Stimulated activated CD4-positive, alpha-beta T cell treated with anti-CD3 and anti-CD28 coated beads, Interleukin-2, amount 100 ng/mL, for 4 hours (primary cell): ENCODE results near the gene TM2D3.

Experiments used
- DNase-seq: peaks from one replicate; pipeline ENCODE4 v3.0.0-alpha.2; 2020; ENCODE audit warnings: low read depth

TM2D3 gene, protein sequence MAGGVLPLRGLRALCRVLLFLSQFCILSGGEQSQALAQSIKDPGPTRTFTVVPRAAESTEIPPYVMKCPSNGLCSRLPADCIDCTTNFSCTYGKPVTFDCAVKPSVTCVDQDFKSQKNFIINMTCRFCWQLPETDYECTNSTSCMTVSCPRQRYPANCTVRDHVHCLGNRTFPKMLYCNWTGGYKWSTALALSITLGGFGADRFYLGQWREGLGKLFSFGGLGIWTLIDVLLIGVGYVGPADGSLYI

DNA sequence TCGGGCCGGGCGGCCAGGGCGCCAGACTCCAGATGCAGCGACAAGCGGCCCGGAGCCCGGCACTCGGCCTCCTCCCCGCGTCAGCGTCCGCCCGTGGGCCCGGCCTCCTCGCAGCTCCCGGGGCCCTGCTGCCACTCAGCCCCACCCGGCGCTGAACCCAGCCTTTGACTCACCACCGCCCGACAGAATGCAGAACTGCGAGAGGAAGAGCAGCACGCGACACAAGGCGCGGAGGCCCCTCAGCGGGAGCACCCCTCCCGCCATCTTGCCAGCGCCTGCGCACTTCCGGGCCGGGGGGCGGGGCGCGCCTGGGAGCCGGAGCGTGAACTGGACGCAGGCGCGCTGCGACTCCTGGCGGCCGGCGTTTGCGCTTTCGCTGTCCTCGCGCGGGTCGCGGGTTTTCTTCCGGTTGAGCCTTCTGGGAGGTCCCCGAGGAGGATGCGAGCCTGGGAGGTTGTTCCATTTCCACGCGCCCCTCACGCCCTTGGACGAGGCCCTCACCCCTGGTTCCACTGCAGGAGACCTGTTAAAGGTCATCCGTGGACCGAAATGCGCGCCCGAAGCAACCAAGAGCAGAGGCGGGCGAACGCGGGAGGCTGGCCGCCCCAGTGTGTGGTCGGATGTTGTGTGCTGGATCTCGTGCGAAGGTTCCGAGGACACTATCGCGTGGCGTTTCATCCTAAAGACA is at the start of gene TM2D3:
Gene TM2D3, minus strand, starts transcription at position 284 of the 688 bp plus-strand sequence. Its CDS starts 20 bp downstream, at position 264.
- peak; percentile 92 for DNase-seq

DNA sequence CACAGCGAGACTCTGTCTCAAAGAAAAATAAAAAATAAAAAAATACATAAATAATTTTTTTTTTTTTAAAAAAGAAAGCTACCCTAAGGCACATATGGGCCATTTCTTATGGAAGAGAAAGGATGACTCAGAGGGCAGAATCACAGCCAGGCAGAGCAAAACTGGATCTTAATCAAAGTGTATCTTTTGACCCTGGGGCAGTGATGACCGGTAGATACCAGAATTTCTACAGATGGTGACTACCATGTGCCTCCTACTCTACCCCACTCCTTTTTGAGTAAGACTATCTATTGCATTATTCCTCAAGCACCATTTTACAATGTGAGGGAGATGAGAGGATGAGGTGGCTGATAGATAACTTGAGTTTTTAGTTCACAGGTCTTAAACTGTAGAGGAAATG is 46.1 kb upstream of the TM2D3 start:
- no peak for DNase-seq

DNA sequence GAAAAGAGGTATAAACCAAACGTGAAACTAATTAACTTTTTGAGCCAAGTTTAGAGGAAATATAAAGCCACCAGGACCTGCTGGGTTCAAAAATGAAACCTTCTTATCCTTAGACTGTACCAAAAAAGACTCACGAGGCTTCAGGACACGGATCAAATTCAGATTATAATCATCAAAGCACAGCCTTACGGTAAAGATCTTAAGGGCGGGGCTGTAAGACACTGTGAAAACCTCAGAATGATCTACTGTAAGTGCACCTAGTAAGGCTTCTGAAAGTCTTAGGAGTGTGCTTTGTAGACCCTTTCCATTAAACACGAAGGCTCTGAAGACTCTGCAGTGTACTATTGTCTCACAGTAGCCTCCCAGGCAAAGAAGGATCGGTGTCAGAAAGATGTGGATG is 45.3 kb upstream of the TM2D3 start:
- DNase-seq = no peak

DNA sequence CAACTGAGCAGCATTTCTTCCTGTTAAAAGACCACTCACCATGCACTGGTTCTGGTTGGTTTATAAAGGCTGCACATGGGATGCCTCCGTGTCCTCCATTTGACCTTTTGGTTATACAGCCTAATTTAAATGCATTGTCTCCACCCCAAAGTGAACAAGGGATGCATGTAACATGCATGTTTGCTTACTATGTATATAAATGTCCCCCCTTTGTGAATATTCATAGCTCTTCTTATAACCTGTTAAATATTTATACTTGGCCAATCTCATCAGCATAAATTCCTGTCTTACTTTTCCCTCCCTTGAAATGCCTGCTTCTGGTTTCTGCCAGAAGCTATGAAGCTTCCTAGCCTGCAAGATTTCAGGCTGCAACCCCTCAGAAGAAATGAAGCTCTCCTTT is 44.6 kb upstream of the TM2D3 start:
- DNase-seq = no peak

DNA sequence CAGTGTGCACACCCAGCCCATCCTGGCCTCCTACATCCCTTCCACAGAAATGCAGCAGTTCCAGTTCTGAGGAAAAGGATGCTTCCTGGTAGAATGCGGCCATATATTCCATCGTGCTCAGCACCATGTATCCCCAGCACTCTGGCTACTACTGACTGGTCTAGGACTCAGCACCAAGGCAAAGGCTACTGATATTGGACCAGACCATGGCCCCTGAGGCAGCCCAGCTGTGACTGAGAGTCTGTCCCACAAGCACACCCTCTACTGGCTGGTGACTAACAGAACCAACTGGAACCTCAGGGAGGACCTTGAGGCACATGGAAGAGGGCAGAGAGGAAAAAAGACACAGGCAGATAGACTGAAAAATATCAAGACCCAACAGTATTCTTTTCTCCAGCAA is 42.1 kb upstream of the TM2D3 start:
- no peak for DNase-seq

DNA sequence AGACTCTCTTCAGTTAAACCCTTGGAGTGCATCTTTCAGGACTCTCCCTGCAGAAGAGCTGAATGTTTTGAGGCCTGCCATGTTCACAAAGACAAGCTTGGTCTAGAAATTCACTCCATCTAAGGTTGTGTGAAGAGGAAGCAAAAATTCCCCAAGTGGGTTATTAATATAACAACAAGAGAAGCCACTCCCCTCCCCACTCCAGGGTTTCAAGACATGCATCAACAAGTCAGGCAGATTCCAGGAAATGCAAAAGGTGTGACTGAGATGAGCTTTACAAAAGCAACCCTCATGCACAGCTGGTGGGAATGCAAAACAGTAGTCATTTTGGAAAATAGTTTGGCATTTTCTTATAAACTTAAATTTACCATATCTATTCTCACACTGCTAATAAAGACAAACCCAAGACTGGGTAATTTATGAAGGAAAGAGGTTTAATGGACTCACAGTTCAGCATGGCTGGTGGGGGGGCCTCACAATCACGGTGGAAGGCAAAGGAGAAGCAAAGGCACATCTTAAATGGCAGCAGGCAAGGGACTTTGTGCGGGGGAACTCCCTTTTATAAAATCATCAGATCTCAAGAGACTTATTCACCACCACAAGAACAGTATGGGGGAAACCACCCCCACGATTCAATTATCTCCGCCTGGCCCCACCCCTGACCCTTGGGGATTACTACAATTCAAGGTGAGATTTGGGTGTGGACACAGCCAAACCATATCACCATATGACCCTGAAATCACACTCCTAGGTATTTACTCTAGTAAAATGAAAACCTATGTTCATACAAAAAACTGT is 40.8 kb upstream of the TM2D3 start:
- no peak for DNase-seq

DNA sequence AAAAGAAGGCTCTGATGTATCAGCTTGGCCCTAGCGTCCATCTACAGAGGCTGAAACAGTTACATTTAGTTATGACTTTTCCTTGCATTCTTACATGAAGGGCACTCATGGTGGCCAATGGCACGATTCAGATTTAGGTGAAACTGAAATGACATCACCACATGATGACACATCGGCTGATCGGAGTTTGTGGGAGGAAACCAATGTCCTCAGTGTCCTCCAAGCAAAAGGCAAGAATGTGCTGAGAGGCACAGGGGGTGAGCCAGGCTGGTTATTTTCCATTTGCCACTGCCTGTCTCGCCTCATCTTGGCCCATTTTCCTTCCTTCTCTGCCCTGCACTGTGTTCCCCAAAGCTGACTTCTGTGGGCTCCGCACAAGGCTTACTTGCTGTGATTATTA is 37.7 kb upstream of the TM2D3 start:
- DNase-seq = no peak

DNA sequence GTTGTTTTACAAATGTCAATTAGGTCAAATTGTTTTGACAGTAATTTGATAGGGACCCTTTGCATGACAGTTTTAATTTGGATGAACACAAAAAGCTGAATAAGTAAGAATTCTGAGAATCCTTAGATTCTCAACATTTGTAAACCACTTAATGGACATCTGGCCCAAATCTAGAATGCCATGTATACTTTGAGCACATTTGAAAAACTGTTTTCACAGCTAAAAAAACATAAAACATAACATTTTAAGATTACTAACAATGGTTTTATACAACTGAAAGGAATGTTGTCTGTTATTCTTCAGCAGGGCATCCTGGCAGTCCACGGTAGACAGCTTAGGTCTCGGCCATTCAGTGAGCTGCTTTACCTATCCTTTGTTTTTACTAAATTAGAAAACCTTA is 34.5 kb upstream of the TM2D3 start:
- no peak for DNase-seq

DNA sequence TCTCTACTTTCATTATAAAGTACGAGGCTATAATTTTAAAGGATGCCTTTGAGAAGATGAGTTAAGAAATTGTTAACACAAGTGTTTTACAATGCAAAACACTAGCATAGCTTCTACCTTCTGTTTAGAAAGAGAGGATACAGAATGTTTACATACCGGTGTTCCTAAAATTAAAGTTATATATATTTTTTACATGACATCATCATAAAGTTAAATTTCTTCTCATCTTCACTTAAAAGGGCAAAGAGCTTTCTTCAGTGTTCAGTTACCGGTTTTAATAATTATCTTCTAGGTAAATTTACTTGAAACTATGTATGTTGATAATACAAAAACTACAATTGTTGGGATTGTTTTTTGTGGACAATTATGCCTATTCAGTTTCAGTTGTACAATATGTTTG is 32.7 kb upstream of the TM2D3 start:
- no peak for DNase-seq

DNA sequence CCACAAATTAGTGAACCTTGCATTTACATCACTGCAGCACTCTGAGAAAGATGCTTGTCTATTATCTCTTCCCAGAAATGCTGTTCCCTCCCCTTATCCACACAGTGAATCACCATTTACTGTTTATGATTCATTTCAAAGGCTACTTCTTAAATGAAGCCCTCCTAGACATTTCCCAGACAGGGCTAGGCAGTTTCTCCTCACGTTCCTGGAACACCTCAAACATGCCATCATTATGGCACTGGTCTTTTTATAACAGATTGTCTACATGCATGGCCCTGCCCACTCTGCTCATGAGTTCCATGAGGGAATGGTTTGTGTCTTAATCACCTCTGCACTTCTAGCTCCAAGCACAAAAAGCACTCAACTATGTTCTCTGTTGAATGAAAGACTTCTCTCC is 32.2 kb upstream of the TM2D3 start:
- no peak for DNase-seq

DNA sequence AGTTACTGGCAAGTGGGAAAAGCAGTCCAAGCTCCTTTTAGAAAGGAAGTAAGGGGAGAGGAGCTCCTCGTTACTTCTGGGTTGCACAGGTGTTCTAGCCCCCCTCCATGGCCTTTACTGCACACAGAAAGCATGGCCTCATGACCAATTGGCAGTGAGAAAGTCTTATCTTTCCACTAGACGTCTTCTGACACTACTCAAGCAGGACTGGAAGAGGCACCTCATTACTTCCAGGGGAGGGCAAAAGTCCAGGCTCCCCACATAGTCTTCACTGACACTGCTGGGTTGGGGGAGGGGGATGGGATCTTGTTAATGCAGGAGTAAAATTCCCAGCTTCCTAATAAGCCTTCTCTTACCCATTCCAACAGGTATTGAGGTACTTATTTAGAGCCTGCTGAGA is 27.6 kb upstream of the TM2D3 start:
- DNase-seq = no peak

DNA sequence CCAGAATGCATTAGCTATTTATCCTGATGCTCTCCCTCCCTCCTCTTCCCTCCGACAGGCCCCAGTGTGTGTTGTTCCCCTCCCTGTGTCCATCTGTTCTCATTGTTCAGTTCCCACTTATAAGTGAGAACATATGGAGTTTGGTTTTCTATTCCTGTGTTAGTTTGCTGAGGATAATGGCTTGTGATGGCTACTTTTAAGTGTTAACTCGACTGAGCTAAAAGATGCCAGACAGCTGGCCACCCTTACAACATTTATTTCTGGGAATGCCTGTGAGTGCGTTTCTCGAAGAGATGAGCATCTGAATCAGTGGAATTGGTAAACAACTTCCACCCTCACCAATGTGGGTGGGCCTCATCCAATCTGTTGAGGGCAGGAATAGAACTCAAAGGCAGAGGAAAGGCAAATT is 24.7 kb upstream of the TM2D3 start:
- DNase-seq = no peak

DNA sequence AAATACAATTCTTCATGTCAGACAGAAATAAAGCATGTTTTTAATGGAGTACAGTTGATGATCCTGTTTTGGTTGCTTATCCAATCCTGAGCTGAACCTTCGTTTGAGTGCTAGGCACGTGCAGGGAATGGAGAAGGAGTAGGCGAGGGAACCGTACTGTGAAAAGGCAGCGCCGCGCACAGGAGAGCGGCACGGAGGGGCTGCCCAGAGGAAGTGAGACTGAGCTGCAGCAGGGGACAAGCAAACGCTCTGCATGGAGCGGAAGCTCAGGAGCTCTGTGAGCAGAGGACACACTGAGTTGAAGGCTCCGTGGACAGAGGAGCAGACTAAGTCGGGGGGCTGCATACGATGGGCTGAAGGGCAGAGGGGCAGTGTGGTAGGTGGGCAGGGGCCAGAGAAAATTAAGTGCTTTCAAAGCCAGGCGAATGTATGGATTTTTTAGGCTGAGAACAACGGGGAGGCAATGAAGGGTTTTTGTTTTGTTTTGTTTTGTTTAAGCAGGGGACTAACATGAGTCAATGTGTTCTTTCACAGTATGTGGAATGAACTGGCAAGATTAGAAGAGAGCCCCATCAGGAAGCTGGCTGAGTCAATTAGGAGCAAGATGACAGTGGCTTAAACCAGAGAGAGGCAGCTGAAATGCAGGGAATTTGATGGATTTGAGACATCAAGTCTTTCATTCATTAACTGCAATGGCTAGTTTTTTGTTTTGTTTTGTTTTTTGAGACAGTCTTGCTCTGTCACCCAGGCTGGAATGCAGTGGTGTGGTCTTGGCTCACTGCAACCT is 23.8 kb upstream of the TM2D3 start:
- no peak for DNase-seq

DNA sequence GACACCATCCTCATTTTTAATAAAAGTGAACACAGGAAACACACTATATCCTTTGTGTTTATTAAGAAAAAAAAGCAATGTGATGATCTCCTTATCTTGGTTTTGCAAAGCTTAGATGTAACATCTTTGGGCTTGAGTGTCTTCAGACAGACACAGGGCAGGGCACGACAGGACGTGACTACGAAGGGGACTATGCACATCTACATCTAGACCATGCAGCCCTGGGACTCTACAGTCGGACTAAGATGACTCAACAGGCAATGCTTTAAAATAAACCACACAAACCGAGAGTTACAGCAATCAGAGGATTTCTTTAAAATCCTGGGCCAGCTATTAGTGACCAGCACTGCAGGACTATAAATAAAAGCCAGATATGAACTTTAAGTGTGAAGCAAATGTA is 22.8 kb upstream of the TM2D3 start:
- no peak for DNase-seq

DNA sequence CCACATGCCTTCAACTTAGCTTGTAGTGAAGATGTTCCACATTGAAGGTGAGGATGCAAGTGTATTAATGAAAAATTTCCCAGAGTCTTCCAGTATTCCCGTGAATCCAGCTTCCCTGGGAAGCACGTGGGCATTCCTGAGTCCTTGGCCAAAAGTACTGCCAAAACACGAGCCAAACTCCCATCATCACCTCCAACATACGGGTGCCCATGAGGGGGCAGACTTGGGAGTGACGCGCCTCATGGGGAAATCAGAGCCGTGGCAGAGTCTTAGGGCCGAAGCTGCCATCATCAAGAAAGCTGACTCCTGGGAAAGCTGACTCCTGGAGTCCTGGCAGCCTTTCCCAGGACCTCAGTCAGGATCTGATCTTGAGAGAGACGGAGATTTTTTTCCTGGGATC is 20.1 kb upstream of the TM2D3 start:
- DNase-seq = no peak

DNA sequence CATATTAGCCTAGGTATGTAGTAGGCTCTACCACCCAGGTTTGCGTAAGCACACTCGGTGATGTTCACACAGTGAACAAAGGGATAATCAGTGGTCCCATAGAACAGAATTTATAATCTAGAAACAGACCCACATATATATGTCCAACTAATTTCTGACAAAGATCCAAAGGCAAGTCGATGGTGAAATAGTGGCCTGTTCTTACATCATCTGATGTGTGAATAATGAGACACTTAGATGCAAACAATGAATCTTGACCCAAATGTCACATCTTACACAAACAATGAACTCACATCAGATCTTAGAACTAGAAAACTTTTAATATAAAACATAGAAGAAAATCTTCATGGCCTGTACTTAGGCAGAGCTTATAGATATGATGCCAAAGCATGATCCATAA is 17.6 kb upstream of the TM2D3 start:
- no peak for DNase-seq

DNA sequence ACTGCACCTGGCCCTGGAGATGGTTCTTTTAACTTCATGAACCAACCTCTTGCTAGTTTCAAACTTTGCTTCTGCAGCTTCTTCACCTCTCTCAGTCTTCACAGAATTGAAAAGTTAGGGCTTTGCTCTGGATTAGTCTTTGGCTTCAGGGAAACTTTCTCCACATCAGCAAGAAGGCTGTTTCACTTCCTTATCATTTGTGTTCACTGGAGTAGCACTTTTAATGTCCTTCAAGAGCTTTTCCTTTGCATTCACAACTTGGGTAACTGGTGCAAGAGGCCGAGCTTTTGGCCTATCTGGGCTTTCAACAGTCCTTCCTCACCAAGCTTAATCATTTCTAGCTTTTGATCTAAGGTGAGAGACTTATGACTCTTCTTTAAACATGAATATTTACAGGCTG is 15.7 kb upstream of the TM2D3 start:
- DNase-seq = no peak

DNA sequence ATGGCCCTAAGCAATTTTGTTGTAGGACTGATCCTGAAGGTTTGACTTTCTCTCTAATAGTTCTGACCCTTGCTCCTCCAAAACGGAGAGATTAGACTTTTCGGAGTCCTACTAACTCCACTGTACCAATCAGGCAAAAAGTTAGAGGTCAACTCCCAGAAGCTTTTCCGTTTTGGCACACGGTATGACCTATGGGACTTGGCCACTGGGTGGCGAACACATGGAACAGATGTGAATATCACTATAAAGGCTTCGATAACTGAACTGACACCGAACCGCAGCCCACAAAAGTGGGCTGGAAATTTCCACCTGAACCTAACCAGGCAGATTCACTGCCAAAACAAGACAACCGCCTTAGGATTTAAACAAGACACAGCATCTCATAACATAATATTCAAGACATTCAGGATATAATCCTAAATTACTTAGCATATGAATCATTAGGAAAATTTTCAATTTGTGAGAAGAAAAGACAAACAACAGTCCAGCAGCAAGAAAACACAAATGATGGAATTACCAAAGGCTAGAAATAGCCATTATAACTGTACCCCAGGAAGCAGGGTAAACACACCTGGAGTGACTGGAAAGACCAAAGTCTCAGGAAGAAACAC is 12.2 kb upstream of the TM2D3 start:
- no peak for DNase-seq

DNA sequence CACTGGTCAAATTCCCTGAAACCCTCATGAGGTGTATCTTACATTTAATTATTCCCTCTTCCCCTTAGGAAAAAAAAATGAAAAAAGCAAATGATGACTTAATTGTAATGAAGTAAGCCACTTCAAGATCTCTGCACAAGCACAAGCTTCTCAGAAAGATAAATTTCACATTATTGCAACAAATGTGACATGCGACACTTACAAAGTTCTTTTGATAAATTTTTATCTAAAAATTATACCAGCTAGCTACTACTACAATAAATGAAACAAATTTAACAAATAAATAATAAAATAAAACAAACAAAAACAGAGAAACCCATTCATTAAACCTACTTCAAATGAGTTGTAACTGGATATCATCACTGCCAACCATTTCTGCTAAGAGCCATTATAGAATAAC is 10.0 kb upstream of the TM2D3 start:
- DNase-seq = no peak

DNA sequence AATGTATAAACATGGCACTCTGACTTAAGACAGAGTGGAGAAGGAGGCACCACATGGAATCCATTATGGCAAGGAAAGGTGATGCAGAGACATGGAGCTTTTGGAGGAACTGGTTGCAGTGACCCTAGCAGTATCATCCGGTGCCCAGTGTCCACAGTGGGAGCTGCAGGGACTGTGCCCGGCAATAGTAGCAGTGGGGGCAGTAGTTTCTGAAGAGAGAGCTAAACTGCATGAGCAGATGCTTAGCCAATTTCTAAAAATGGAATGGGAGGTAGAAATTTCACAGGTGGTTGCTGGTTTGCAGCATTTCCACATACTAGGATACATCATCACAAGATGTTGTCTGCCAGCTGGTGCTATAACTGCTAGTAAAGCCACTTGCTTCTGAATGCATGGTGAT is 7.8 kb upstream of the TM2D3 start:
- no peak for DNase-seq

DNA sequence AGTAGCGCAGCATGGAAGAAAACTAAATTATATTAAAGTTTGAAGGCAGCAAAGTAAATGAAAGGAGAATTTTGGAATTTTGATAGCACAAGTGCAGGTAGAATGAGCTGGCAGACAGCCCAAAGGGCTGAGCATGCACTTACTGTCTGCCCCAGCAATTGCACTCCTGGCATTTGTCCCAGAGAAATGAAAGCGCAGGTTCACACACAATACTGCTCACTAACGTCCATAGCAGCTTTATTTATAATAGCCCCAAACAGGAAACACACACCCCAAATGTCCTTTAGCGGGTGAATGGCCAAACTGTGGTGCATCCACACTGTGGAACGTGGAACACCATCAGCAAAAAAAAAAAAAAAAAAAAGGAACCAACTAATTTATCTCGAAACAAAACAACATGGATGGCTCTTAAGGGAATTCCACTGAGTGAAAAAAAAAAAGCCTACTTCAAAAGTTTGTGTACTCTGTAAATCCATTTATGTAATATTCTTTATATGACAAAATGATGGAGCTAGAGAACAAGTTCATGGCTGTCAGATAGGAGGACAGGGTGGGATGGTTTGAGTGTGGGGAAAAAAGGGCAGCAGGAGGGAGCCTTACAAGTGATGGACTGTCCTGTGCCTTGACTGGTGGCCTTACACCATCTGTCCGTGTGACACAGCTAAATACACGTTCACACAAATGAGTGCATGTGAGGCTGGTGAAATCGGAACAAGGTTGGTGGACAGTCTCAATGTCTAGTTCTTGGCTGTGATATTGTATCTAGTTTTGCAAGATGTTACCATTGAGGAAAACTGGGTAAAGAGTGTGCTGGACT is 6.0 kb upstream of the TM2D3 start:
- DNase-seq = no peak
